ENCODE results near the gene IGSF21. TPM values are rescaled to one million over a fixed set of nuclear protein-coding genes. Genes with fewer than 3 reads are reported as not detected.
A peak's percentile ranks its signal among the peaks of the same experiment; 100 is the strongest.

The IGSF21 gene
- total and polyA plus RNA-seq, 2 of the 8 experiments (the other 6 are each of a cell fraction or from before 2014, with no cell fraction given), result 22.5 to 28.5 TPM

DNA sequence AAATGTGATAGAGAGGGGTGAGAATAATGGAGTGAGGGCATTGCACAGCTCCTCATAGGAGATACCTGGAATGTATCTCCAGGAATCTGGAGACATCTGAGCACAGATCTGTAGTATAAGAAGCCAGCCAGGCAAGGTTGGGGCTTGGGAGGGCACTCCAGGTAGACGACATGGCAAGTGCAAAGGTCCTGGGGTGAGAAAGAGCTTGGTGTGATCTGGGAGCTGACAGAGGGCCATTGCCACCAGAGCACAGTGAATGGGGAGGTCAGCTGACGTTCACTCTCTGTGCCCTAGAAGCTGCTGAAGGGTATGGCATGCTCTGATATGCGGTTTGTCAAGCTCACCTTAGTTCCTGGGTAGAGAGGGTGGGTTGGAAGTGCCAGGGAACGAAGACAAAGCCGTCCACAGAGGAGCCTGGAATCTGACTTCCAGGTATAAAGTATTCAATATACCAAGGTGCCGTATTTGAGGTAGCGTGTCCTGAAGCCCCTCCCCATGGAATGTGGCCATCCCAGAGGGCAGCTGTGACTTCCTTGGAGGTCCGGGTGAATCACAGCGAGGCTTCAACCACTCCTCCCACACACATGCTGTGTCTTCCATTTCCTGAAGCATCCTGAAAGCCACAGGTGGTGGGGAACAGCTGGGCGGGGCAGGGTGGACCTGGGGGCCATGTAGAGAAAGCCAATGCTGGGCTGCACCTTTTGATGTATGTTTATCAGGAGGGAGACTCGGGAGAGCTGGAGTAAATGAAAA is 190.5 kb downstream of the IGSF21 start (continued):
- no peak for TF ChIP-seq CTCF (IDR thresholded peaks at IDR 0.05; ENCODE audit: control extremely low read depth in 1 of 3, insufficient read depth in 1 of 3, low read depth in 1 of 3, low read length in 3 of 3)
- no peak for TF ChIP-seq SIN3A (conservative IDR thresholded peaks at IDR 0.05 in 1 of 2, IDR thresholded peaks at IDR 0.05 in 1 of 2; ENCODE audit: low read depth in 1 of 2, low read length in 2 of 2)
- peak; percentile 70; the same call in 1 of the 2 replicates for TF ChIP-seq SP1 (IDR thresholded peaks at IDR 0.05; ENCODE audit: low read depth, low read length)
- TF ChIP-seq CBX8 (IDR thresholded peaks at IDR 0.05; ENCODE audit: borderline replicate concordance, low read depth, low read length), result no peak
- no peak for TF ChIP-seq HDAC6 (IDR thresholded peaks at IDR 0.05; ENCODE audit: low read depth, low read length)
- TF ChIP-seq EGR1 (IDR thresholded peaks at IDR 0.05; ENCODE audit: borderline replicate concordance, low read depth, low read length), result peak; percentile 80
- no peak for TF ChIP-seq CHD2 (IDR thresholded peaks at IDR 0.05; ENCODE audit: low read length)
- TF ChIP-seq RNF2 (IDR thresholded peaks at IDR 0.05; ENCODE audit: borderline replicate concordance, low read depth, low read length, missing control alignments, poor library complexity, severe bottlenecking), result no peak
- peak; percentile 75; the same call in 1 of the 2 replicates for TF ChIP-seq RXRA (IDR thresholded peaks at IDR 0.05; ENCODE audit: insufficient read depth, low read depth, low read length)
- no peak for TF ChIP-seq TBP (IDR thresholded peaks at IDR 0.05; ENCODE audit: low read depth, low read length)
- no peak for TF ChIP-seq SIX5 (IDR thresholded peaks at IDR 0.05; ENCODE audit: low read depth, low read length)
- peak; percentile 15; the same call in 1 of the 2 replicates for TF ChIP-seq BACH1 (IDR thresholded peaks at IDR 0.05; ENCODE audit: low read length)
